ENCODE data around the gene UNC5C. TPM values are rescaled to one million over a fixed set of nuclear protein-coding genes. Genes with fewer than 3 reads are reported as not detected.

The UNC5C gene
- total and polyA plus RNA-seq, 2 of the 8 experiments (the other 6 are each of a cell fraction or from before 2014, with no cell fraction given) = 0.30 to 1.3 TPM

DNA sequence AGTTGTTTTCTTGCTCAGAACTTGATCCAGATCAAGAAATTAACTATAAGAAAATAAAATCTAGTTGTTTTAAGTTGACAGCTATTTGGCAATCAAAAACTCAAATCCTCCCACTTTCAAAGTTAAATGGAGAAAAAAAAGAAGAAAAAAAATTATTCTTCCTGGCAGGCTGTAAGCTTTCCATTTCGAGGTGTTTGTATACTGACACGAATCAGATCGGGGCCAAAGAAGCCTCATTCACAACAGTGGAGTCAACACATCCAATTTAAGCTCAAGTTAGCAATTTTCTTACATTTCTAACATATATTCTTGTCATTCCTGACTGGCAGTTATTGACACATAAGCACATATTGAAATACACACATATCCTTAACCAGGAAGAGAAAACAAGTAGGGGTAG, 119.4 kb downstream of the UNC5C start:
- Histone ChIP-seq H2BK20ac (ENCODE audit: low read length) (no peak overlapping the region), H3K4me1 (replicated peaks in 1 of 4; ENCODE audit: control insufficient read depth in 3 of 4, insufficient read depth in 4 of 4, low read length in 3 of 4) (no peaks in the 10 kb centered on the region), H2AFZ (ENCODE audit: low read length) (no peak overlapping the region), H4K5ac (ENCODE audit: insufficient read length, low read depth, low read length) (no peak overlapping the region), H3K9me3 (ENCODE audit: insufficient read depth in 2 of 2, low read depth in 1 of 2, low read length in 1 of 2) (no peaks in the 10 kb centered on the region), H2BK120ac (replicated peaks; ENCODE audit: low read depth, low read length) (no peak overlapping the region), H3K18ac (ENCODE audit: extremely low read depth, low read length) (no peak overlapping the region), H2BK12ac (ENCODE audit: low read depth, low read length) (no peak overlapping the region), H3K23ac (ENCODE audit: insufficient read length) (no peak overlapping the region), H4K20me1 (replicated peaks in 1 of 2; ENCODE audit: control insufficient read depth in 1 of 2, insufficient read depth in 2 of 2, low read length in 2 of 2) (no peaks in the 10 kb centered on the region), H3K9ac (replicated peaks in 1 of 4; ENCODE audit: extremely low read depth in 1 of 4, low read depth in 3 of 4, low read length in 3 of 4) (no peak overlapping the region), H3K27me3 (replicated peaks in 1 of 4; ENCODE audit: control insufficient read depth in 3 of 4, extremely low read depth in 1 of 4, insufficient read depth in 3 of 4, low read length in 3 of 4) (no peaks in the 10 kb centered on the region), H2AK5ac (ENCODE audit: low read depth, low read length) (no peak overlapping the region), H4K8ac (ENCODE audit: extremely low read depth, insufficient read depth, low read length) (no peak overlapping the region), H3K4me2 (ENCODE audit: insufficient read depth in 1 of 2, low read depth in 2 of 2, low read length in 2 of 2) (no peak overlapping the region), H3K4ac (replicated peaks; ENCODE audit: insufficient read length, low read depth, low read length) (no peak overlapping the region), H3K56ac (replicated peaks; ENCODE audit: insufficient read length, low read depth, low read length) (no peak overlapping the region), H3K14ac (ENCODE audit: insufficient read length) (no peak overlapping the region), H3K27ac (ENCODE audit: low read depth, low read length) (no peak overlapping the region), H3K79me1 (ENCODE audit: low read depth, low read length) (no peaks in the 10 kb centered on the region), H3K4me3 (ENCODE audit: extremely low read depth in 1 of 4, insufficient read depth in 2 of 4, low read depth in 3 of 4, low read length in 4 of 4) (no peak overlapping the region), H3K36me3 (ENCODE audit: control insufficient read depth in 2 of 4, insufficient read depth in 4 of 4, low read length in 3 of 4) (no peaks in the 10 kb centered on the region), H3K23me2 (ENCODE audit: low read depth, low read length) (no peaks in the 10 kb centered on the region), H3K79me2 (ENCODE audit: control insufficient read depth in 1 of 2, insufficient read depth in 2 of 2, low read length in 2 of 2) (no peaks in the 10 kb centered on the region), H4K91ac (replicated peaks; ENCODE audit: insufficient read length, low read length) (no peak overlapping the region), H2BK15ac (ENCODE audit: low read length) (no peak overlapping the region), H2BK5ac (ENCODE audit: low read depth, low read length) (no peak overlapping the region)
- FAIRE-seq (no peak), DNase-seq (ENCODE audit: low read depth in 1 of 2, low spot score in 2 of 2) (no peak)
- ChIA-PET CTCF (ENCODE audit: partially characterized antibody) (interaction anchor here (0.7 to 1.3 kb wide), 3 partner anchors 47 to 262 kb away, joined by 3 to 4 read pairs (median 3); no protein-coding TSS in a partner anchor), POLR2A (ENCODE audit: partially characterized antibody) (no interaction called here)
- TF ChIP-seq JUN (IDR thresholded peaks at IDR 0.05; ENCODE audit: low read depth, low read length) = no peak
- no peak for TF ChIP-seq CHD1 (IDR thresholded peaks at IDR 0.05; ENCODE audit: low read depth, low read length)
- TF ChIP-seq, protein P1, sequence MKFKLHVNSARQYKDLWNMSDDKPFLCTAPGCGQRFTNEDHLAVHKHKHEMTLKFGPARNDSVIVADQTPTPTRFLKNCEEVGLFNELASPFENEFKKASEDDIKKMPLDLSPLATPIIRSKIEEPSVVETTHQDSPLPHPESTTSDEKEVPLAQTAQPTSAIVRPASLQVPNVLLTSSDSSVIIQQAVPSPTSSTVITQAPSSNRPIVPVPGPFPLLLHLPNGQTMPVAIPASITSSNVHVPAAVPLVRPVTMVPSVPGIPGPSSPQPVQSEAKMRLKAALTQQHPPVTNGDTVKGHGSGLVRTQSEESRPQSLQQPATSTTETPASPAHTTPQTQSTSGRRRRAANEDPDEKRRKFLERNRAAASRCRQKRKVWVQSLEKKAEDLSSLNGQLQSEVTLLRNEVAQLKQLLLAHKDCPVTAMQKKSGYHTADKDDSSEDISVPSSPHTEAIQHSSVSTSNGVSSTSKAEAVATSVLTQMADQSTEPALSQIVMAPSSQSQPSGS (IDR thresholded peaks at IDR 0.05; ENCODE audit: low read length) = no peak
- no peak for TF ChIP-seq TAF7 (optimal IDR thresholded peaks at IDR 0.05; ENCODE audit: borderline replicate concordance, low read depth, low read length)
- no peak for TF ChIP-seq CBX5 (IDR thresholded peaks at IDR 0.05; ENCODE audit: low read depth, low read length)
- TF ChIP-seq NRF1 (IDR thresholded peaks at IDR 0.05; ENCODE audit: low read depth, low read length) = no peak
- no peak for TF ChIP-seq SIX5 (IDR thresholded peaks at IDR 0.05; ENCODE audit: low read depth, low read length)
- no peak for TF ChIP-seq SRF (IDR thresholded peaks at IDR 0.05; ENCODE audit: low read depth, low read length)
- no peak for TF ChIP-seq TEAD4 (IDR thresholded peaks at IDR 0.05; ENCODE audit: low read depth, low read length)
- TF ChIP-seq CTBP2 (IDR thresholded peaks at IDR 0.05; ENCODE audit: borderline replicate concordance, insufficient read depth, insufficient read length, low read length) = no peak
- TF ChIP-seq KDM4A (IDR thresholded peaks at IDR 0.05; ENCODE audit: low read depth, low read length, severe bottlenecking) = no peak
- WGBS, 2 experiments (ENCODE audit: extremely low coverage in 1 of 2, insufficient coverage in 1 of 2, insufficient read length in 1 of 2, insufficient replicate concordance in 2 of 2, low coverage in 1 of 2, low lambda C conversion rate in 2 of 2, missing lambda C conversion rate in 1 of 2) = 100% methylated on average over 3 of the region's 3 CpGs; no CpG with 5 or more reads in 1 of the 2 experiments
